ENCODE measurements around the gene FADS6.
"Not testable (repeated sequence)": the region's sequence is repeated elsewhere in the genome, so short reads cannot be mapped to it uniquely, and the experiment has no call there.

Gene FADS6

DNA sequence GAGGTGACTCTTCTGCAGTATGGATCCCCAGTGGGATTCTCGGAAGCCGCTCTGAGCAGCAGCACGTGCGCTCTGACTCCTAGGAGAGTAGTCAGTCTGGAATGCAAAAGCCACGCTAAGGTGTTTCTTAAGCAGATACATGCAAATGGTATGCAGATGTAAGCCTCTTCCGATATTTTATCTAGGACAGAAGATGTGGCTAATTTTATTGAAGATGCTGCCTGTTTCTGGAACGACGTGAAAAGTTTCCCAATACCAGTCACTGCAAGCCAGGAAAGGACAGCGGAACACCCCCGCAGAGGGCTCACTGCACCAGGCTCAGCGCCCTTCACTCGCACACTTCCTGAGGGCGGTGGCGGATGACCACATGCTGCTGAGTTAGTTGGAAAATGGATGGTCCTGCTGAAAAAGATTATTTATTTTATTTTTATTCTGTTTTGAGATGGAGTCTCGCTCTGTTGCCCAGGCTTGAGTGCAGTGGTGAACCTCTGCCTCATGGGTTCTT is 10.1 kb downstream of the FADS6 start:
- no peak for DNase-seq

- DNase-seq: no peak
These were observed 10.8 kb downstream of the FADS6 start for GRCh38 chr17:74882517-74883240.

GRCh38 chr17:74881073-74881472 is 12.4 kb downstream of the FADS6 start:
- DNase-seq: no peak

GRCh38 chr17:74879308-74879707 is 14.1 kb downstream of the FADS6 start:
- DNase-seq: no peak

- no peak for DNase-seq
These were observed 14.8 kb downstream of the FADS6 start for GRCh38 chr17:74878658-74879057.

- DNase-seq: no peak
These were observed 15.6 kb downstream of the FADS6 start for GRCh38 chr17:74877592-74878548.

DNA sequence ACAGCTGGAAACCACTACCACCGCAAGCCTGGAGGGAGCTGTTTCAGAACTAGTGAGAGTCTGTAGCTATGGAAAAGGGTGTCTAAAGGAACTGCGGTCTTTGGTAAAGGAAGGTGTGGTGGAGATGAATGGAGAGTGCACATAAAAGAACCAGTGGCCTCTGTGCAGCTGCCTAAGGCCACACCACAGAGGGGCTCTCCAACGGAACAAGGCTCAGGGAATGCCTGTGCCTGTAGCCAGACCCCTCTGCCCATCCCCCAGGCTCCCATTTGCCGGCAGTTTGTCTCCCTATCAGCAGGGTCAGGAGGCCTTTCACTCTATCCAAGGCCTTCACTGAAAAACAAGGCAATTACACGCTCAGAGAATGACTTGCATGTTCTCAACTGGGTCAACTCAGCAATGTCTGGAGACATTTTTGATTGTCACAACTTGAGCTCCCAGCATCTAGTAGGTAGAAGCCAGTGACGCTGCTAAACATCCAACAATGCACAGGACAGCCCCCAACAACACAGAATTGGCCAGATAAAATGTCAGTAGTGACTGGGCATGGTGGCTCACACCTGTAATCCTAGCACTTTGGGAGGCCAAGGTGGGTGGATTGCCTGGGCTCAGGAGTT is 17.3 kb downstream of the FADS6 start:
- no peak for DNase-seq

DNA sequence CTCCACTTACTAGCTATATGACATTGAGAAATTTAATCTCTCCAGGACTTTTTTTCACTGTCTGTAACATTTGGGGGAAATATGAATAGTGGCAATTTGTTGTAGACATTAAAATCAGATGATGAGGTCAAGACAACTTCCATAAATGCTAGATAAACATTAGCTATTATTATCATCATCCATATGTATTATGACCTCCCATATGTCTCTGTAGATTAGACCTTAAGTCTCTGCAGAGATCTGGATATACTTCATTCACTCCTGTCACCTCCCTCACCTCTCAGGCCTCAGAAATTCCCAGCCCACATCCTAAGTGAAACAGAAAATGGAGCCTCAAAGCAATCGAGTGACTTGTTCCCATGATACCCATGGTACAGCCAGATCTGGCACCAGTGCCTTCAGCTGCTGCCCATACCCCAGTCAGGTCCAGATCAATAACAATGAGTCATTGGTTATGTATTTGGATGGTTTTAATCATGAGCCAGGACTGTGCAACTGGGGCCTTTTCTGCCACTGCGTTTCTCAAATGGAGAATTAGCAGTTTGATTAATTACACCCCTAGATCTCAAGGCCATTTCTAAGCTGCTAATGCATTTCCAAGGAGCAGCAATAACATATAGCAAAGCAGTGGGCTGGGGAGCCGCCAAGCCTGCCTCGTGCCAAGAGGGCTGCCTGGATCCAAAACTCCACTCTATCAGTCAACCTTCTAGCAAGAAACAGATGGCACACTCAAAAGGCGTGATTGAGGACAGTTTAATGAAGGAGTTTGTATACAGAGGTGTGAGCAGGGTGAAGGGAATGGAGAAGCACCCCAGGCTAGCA is 18.1 kb downstream of the FADS6 start:
- DNase-seq: no peak

- DNase-seq: no peak
These were observed 18.8 kb downstream of the FADS6 start for GRCh38 chr17:74874615-74875037.

GRCh38 chr17:74873874-74874614 is 19.4 kb downstream of the FADS6 start:
- DNase-seq: no peak

DNA sequence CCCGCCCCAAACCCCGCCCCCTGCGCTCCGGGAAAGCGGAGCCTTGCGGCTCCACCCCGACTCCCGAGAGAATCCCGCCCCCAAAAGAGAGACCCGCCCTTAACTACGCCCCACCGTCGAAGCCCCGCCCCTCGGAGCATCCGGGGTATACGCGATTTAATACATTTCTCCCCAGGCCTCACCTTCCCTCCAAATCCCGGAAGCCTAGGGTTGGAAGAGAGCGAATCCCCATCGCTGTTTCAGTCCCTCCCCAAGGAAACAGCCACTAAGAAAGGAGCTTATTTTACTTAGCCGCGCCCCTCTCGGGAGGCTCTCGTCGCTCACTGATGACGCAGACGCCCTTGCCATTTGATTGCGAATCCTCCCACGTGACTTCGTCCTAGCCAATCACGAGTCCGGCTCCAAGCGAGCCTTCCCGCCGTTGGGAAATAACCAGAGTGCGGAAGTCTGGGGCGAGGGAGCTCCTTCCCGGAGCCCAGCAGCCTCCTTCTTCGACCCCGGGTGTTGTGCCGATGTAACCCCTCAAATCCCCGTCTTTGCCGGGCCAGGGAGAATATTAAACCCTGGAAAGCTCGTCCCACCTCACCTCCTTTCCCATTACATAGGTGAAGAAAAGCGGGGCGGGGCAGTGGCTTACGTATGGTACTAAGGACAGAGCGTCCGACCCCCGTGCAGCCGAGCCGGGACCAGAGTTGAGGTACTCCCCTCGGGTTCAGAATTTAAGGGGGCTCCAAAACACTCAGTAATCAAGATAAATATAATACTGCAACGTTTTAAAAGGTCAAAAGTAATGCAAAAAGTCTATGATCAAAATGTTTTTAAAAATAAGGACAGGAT is 20.2 kb downstream of the FADS6 start:
- DNase-seq: peak; percentile 99

GRCh38 chr17:74872313-74873036 is 21.0 kb downstream of the FADS6 start, which contains the start of gene FDXR:
TSS of gene FDXR (minus strand) at chr17:74872994. CDS start at chr17:74872944, 50 bp downstream.
- no peak for DNase-seq

- no peak for DNase-seq
These were observed 21.9 kb downstream of the FADS6 start for GRCh38 chr17:74871356-74872076.

- no peak for DNase-seq
These were observed 22.9 kb downstream of the FADS6 start for GRCh38 chr17:74870512-74870911.

GRCh38 chr17:74870028-74870427 is 23.4 kb downstream of the FADS6 start:
- not testable (repeated sequence) for DNase-seq

GRCh38 chr17:74868908-74869255 is 24.6 kb downstream of the FADS6 start:
- no peak for DNase-seq

- DNase-seq: no peak
These were observed 25.1 kb downstream of the FADS6 start for GRCh38 chr17:74868251-74868907.

DNA sequence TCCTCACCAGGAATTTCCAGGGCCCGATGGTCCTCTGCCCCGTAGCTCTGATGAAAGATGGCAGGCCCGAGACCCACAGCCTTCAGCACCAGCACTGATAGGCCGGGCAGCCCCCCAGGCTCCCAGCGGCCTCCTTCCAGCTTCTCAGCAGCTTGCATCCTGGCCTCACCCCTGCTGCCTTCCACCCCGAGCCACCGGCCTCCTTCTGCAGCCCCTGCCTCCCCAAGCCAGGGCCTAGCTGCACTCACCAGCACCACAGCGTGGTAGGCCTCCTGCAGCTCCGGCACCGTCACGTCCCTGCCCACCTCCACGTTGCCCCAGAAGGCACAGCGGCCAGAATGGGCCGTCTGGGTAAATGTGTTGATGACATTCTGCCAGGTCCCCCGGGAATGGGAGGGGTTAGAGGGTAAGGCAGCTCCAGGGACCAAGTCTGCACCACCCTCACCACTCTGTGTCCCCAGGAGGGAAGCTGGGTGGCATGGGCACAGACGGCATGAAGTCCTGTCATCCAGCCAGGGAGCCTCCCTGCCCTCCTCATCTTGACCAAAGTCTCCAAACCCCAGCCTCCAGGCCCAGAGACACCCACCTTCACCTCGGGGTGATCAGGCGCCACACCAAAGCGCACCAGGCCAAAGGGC is 27.1 kb downstream of the FADS6 start:
- DNase-seq: no peak
